DMS114 treated with DMSO at 0.1 percent for 48 hours (cell line): ENCODE measurements around the gene NACAD.
"Not testable (repeated sequence)": the region's sequence is repeated elsewhere in the genome, so short reads cannot be mapped to it uniquely, and the experiment has no call there.

ENCODE experiments used
- DNase-seq: peaks from one replicate; lab custom pipeline; 2025; ENCODE audit not compliant: unreplicated experiment; lab: John Stamatoyannopoulos, UW

NACAD gene

GRCh38 chr7:45114926-45115325 lies 26.2 kb upstream of the NACAD start:
- DNase-seq, result no peak

GRCh38 chr7:45114257-45114656 lies 25.5 kb upstream of the NACAD start:
- DNase-seq, result not testable (repeated sequence)

- no peak for DNase-seq
These were observed 23.9 kb upstream of the NACAD start for GRCh38 chr7:45112648-45113047.

- peak; percentile 92 for DNase-seq
These were observed 22.8 kb upstream of the NACAD start, which contains the start of gene TBRG4 for GRCh38 chr7:45111298-45112223. TSS of gene TBRG4 (minus strand) at chr7:45111697. CDS start at chr7:45109237, 2,460 bp downstream.

- DNase-seq, result no peak
These were observed 20.1 kb upstream of the NACAD start for GRCh38 chr7:45108863-45109262.

- DNase-seq, result no peak
These were observed 18.6 kb upstream of the NACAD start for GRCh38 chr7:45107356-45107755.

- no peak for DNase-seq
These were observed 18.1 kb upstream of the NACAD start for GRCh38 chr7:45106820-45107219.

GRCh38 chr7:45105588-45106188 lies 16.9 kb upstream of the NACAD start:
- no peak for DNase-seq

GRCh38 chr7:45104844-45105587 lies 16.2 kb upstream of the NACAD start:
- no peak for DNase-seq

- DNase-seq, result no peak
These were observed 15.4 kb upstream of the NACAD start for GRCh38 chr7:45103958-45104843.

- no peak for DNase-seq
These were observed 14.3 kb upstream of the NACAD start for GRCh38 chr7:45102785-45103712.

GRCh38 chr7:45101748-45102147 lies 13.0 kb upstream of the NACAD start:
- no peak for DNase-seq

GRCh38 chr7:45100761-45101480 lies 12.2 kb upstream of the NACAD start:
- DNase-seq, result no peak

- DNase-seq, result no peak
These were observed 11.4 kb upstream of the NACAD start for GRCh38 chr7:45099891-45100760.

- no peak for DNase-seq
These were observed 10.4 kb upstream of the NACAD start for GRCh38 chr7:45098983-45099839.

- DNase-seq, result no peak
These were observed 4.1 kb upstream of the NACAD start for GRCh38 chr7:45092931-45093235.
